Panc1 (cell line): Measurements from ENCODE around the gene CCT6A. TPM values are rescaled to one million over a fixed set of nuclear protein-coding genes. Genes with fewer than 3 reads are reported as not detected.

ENCODE experiments used
- ATAC-seq: fragments of 200-7000 bp; cut with Tn5 transposase; 2 replicates; pipeline ENCODE4 v1.9.1; 2020; ENCODE audit warnings: mild to moderate bottlenecking, moderate library complexity
- BruUV-seq: library from RNA; stranded (reverse); fragments of 400-500 nt; replicated peaks from 2 replicates; lab custom pipeline; 2021; lab: Mats Ljungman, UMichigan
- CTCF ChIA-PET: fragments of 300-600 bp; sonication (Branson Sonifier 250); formaldehyde crosslinking; loops from one replicate; lab custom pipeline; 2022; ENCODE audit warnings: antibody characterized with exemption; lab: Charles Lee
- POLR2A ChIA-PET: fragments of 300-600 bp; sonication (Branson Sonifier 250); formaldehyde crosslinking; loops from one replicate; lab custom pipeline; 2022; ENCODE audit warnings: antibody characterized with exemption; lab: Charles Lee
- DNase-seq: peaks from one replicate; pipeline ENCODE4 v3.0.0-alpha.2; 2010; ENCODE audit warnings: low read depth, low spot score
- H3K27ac ChIP-seq: 2 replicates; pipeline ENCODE4 v1.5.1; 2011; ENCODE audit warnings: mild to moderate bottlenecking, low read length, inconsistent platforms
- H3K27me3 ChIP-seq: fragments of 200-500 bp; sonication (Bioruptor generic); 2 replicates; pipeline ENCODE4 v1.6.0; 2014; ENCODE audit warnings: low read length, inconsistent platforms; ENCODE audit not compliant: control insufficient read depth, insufficient read depth
- H3K36me3 ChIP-seq: fragments of 200-500 bp; sonication (Bioruptor generic); 2 replicates; pipeline ENCODE4 v1.5.1; 2014; ENCODE audit warnings: inconsistent platforms, mild to moderate bottlenecking, low read length, moderate library complexity; ENCODE audit not compliant: control insufficient read depth, insufficient read depth
- H3K4me1 ChIP-seq: 2 replicates; pipeline ENCODE4 v1.5.1; 2011; ENCODE audit warnings: inconsistent platforms, mild to moderate bottlenecking, low read length, moderate library complexity; ENCODE audit not compliant: control insufficient read depth, insufficient read depth
- H3K4me3 ChIP-seq, 2 experiments: 2 replicates each; pipeline ENCODE4 v1.5.1; 2011 to 2012; ENCODE audit warnings: low read depth in 2 of 2, low read length in 2 of 2, mild to moderate bottlenecking in 2 of 2, inconsistent platforms in 1 of 2, moderate library complexity in 1 of 2
- H3K9me3 ChIP-seq: fragments of 200-500 bp; sonication (Bioruptor generic); 2 replicates; pipeline ENCODE4 v1.5.1; 2014; ENCODE audit warnings: low read depth, mild to moderate bottlenecking, inconsistent platforms, low read length, moderate library complexity; ENCODE audit not compliant: control insufficient read depth, insufficient read depth
- CTCF ChIP-seq: fragments of 450-650 bp; IDR thresholded peaks from 2 replicates; pipeline ENCODE4 v1.5.1; 2017; ENCODE audit warnings: mild to moderate bottlenecking
- POLR2AphosphoS5 ChIP-seq: IDR thresholded peaks from 2 replicates; pipeline ENCODE4 v1.6.1; 2012; ENCODE audit warnings: mild to moderate bottlenecking, low read depth, low read length, moderate library complexity
- REST ChIP-seq, 2 experiments: IDR thresholded peaks; 2 replicates each; pipeline ENCODE4 v1.6.1; 2011 to 2012; ENCODE audit warnings: low read depth in 2 of 2, control low read depth in 1 of 2, low read length in 1 of 2, mild to moderate bottlenecking in 1 of 2, moderate library complexity in 1 of 2; ENCODE audit not compliant: insufficient read depth in 1 of 2
- SIN3A ChIP-seq: IDR thresholded peaks from 2 replicates; pipeline ENCODE4 v1.6.1; 2012; ENCODE audit warnings: low read depth, mild to moderate bottlenecking, low read length, moderate library complexity, borderline replicate concordance; ENCODE audit not compliant: insufficient read depth
- TCF7L2 ChIP-seq: IDR thresholded peaks from 2 replicates; pipeline ENCODE4 v1.6.1; 2011; ENCODE audit warnings: mild to moderate bottlenecking, low read depth, low read length, inconsistent platforms
- in situ Hi-C: cut with HindIII; loops from 2 replicates; pipeline ENCODE4 v1.10.0; 2016; ENCODE audit warnings: low sequenced_read_pairs, low pct_unique_long_range_greater_than_20kb
- intact Hi-C: fragments of 100-400 bp; cut with micrococcal nuclease; formaldehyde crosslinking; loops from one replicate; pipeline ENCODE4 v1.10.0; 2022; ENCODE audit not compliant: unreplicated experiment
- total RNA-seq: library from RNA; stranded (reverse); gene quantifications from one replicate; pipeline ENCODE4 v1.2.1, GENCODE V29; 2021; ENCODE audit not compliant: unreplicated experiment

CCT6A gene
- total RNA-seq, 1 experiment from 2014 or later: 324 TPM

GRCh38 chr7:56081626-56082340 is 30.2 kb downstream of the CCT6A start:
- Histone ChIP-seq H3K4me1 (peaks cover 14% of the 10 kb centered on the region), H3K36me3 (no peaks in the 10 kb centered on the region), H3K27ac (no peak overlapping the region), H3K4me3 (no peak overlapping the region), H3K9me3 (no peaks in the 10 kb centered on the region), H3K27me3 (no peaks in the 10 kb centered on the region)
- TF ChIP-seq REST (IDR thresholded peaks at IDR 0.05; ENCODE audit: insufficient read depth in 1 of 2, low read depth in 2 of 2, low read length in 1 of 2): no peak
- TF ChIP-seq CTCF: no peak
- no peak for TF ChIP-seq TCF7L2
- no peak for TF ChIP-seq SIN3A
- TF ChIP-seq POLR2AphosphoS5: no peak
- in situ Hi-C loops: no loop called here
- ChIA-PET CTCF (no interaction called here), POLR2A (no interaction called here)
- ATAC-seq (no peak), DNase-seq (no peak)
- intact Hi-C loops: no loop called here
- BruUV-seq: no TSS peak

GRCh38 chr7:56083150-56083785 is 31.7 kb downstream of the CCT6A start:
- intact Hi-C loops (no loop called here), in situ Hi-C loops (no loop called here)
- no peak overlapping the region for H3K4me3 ChIP-seq
- TF ChIP-seq CTCF: no peak
- TF ChIP-seq TCF7L2: no peak
- no peak for TF ChIP-seq POLR2AphosphoS5
- no peak for TF ChIP-seq SIN3A
- H3K4me1 ChIP-seq: peaks cover 14% of the 10 kb centered on the region
- no peak for DNase-seq
- no peaks in the 10 kb centered on the region for H3K9me3 ChIP-seq
- H3K36me3 ChIP-seq: no peaks in the 10 kb centered on the region
- ChIA-PET POLR2A (interaction anchor here (0.6 kb wide), 1 partner anchor 40 kb away, joined by 8 read pairs; no protein-coding TSS in a partner anchor), CTCF (no interaction called here)
- no peak for ATAC-seq
- H3K27ac ChIP-seq: no peak overlapping the region
- no TSS peak for BruUV-seq
- H3K27me3 ChIP-seq: no peaks in the 10 kb centered on the region
